Vagina (tissue), 2 donors: ENCODE data around the gene TGM6.

Experiments
- POLR2AphosphoS5 ChIP-seq, 2 donors: sonication (generic); formaldehyde crosslinking; IDR thresholded peaks; one replicate each; pipeline ENCODE4 v1.9.0; 2017; ENCODE audit warnings: antibody characterized with exemption in 2 of 2, mild to moderate bottlenecking in 2 of 2, low read depth in 1 of 2; ENCODE audit not compliant: insufficient read depth in 1 of 2
- TF ChIP-seq, protein P1 (sequence below), 3 experiments: fragments of 450-650 bp in 2 of 3; fragments of 200-600 bp in 1 of 3; sonication (generic) in 1 of 3; IDR thresholded peaks; one replicate each; pipeline ENCODE4 v1.5.1; 2017 to 2019; ENCODE audit warnings: antibody characterized with exemption in 3 of 3, mild to moderate bottlenecking in 2 of 3, moderate library complexity in 2 of 3

DNA sequence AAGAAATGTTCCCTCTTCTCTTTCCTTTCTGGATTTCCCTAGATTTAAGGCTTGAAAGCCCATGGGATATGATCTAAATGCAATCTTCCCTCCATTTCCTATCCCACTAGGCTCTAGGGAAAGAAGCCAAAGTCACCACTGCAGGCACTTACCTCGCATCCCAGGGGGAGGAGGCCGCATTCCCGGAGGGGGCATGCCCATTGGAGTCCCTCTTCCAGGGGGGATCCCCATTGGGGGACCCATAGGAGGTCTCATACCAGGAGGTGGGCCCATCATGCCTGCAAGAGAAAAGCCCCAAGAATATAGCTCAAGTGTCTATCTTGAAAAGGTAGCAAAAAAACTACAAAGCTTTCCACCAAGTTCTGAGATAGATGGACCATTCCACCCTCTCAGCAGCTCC lies 81.8 kb downstream of the TGM6 start:
- TF ChIP-seq POLR2AphosphoS5 (IDR thresholded peaks at IDR 0.05; ENCODE audit: insufficient read depth in 1 of 2, low read depth in 1 of 2): no peak
- TF ChIP-seq, protein P1, sequence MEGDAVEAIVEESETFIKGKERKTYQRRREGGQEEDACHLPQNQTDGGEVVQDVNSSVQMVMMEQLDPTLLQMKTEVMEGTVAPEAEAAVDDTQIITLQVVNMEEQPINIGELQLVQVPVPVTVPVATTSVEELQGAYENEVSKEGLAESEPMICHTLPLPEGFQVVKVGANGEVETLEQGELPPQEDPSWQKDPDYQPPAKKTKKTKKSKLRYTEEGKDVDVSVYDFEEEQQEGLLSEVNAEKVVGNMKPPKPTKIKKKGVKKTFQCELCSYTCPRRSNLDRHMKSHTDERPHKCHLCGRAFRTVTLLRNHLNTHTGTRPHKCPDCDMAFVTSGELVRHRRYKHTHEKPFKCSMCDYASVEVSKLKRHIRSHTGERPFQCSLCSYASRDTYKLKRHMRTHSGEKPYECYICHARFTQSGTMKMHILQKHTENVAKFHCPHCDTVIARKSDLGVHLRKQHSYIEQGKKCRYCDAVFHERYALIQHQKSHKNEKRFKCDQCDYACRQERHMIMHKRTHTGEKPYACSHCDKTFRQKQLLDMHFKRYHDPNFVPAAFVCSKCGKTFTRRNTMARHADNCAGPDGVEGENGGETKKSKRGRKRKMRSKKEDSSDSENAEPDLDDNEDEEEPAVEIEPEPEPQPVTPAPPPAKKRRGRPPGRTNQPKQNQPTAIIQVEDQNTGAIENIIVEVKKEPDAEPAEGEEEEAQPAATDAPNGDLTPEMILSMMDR (IDR thresholded peaks at IDR 0.05): no peak
